SH-SY5Y (cell line): ENCODE measurements around the gene CDPF1.

Experiments
- GATA2 ChIP-seq: IDR thresholded peaks from 2 replicates; pipeline ENCODE4 v1.6.1; 2011; ENCODE audit warnings: mild to moderate bottlenecking, low read depth, low read length
- GATA3 ChIP-seq: IDR thresholded peaks from 2 replicates; pipeline ENCODE4 v1.6.1; 2011; ENCODE audit warnings: low read depth, mild to moderate bottlenecking, low read length, moderate library complexity

CDPF1 gene

GRCh38 chr22:46288846-46289243 lies 38.8 kb upstream of the CDPF1 start:
- no peak for TF ChIP-seq GATA3
- TF ChIP-seq GATA2 = no peak

GRCh38 chr22:46287873-46288751 lies 38.0 kb upstream of the CDPF1 start:
- TF ChIP-seq GATA3 (no peak), GATA2 (no peak)

- TF ChIP-seq GATA2 (no peak), GATA3 (no peak)
These were observed 37.1 kb upstream of the CDPF1 start for GRCh38 chr22:46286941-46287872.

GRCh38 chr22:46286006-46286405 lies 35.9 kb upstream of the CDPF1 start:
- TF ChIP-seq GATA2 = no peak
- no peak for TF ChIP-seq GATA3

- TF ChIP-seq GATA2 (no peak), GATA3 (no peak)
These were observed 32.0 kb upstream of the CDPF1 start for GRCh38 chr22:46281866-46282678.

GRCh38 chr22:46280999-46281623 lies 31.0 kb upstream of the CDPF1 start:
- TF ChIP-seq GATA2 = no peak
- TF ChIP-seq GATA3 = no peak

GRCh38 chr22:46280063-46280817 lies 30.1 kb upstream of the CDPF1 start:
- TF ChIP-seq GATA3 (no peak), GATA2 (no peak)

GRCh38 chr22:46278656-46279645 lies 28.9 kb upstream of the CDPF1 start:
- TF ChIP-seq GATA3 (no peak), GATA2 (no peak)

GRCh38 chr22:46276563-46276962 lies 26.5 kb upstream of the CDPF1 start:
- TF ChIP-seq GATA2 = no peak
- no peak for TF ChIP-seq GATA3

- TF ChIP-seq GATA3 (no peak), GATA2 (no peak)
These were observed 25.5 kb upstream of the CDPF1 start for GRCh38 chr22:46275455-46276122.

- TF ChIP-seq GATA3 = no peak
- no peak for TF ChIP-seq GATA2
These were observed 24.3 kb upstream of the CDPF1 start for GRCh38 chr22:46274381-46274780.
